ENCODE measurements around the gene CDKN2B. TPM values are rescaled to one million over a fixed set of nuclear protein-coding genes. Genes with fewer than 3 reads are reported as not detected.
"Not testable (repeated sequence)": the region's sequence is repeated elsewhere in the genome, so short reads cannot be mapped to it uniquely, and the experiment has no call there.

CDKN2B gene
- 1.8 TPM for total RNA-seq
- long read RNA-seq, partial matches to known transcripts: 0 of 3 reads
- long read RNA-seq, other reads (novel, unspliced or antisense): 1 of 3 reads

GRCh38 chr9:22008717-22009505 is at the start of gene CDKN2B:
Gene CDKN2B (minus strand): TSS chr9:22009305. CDS start chr9:22008953, 352 bp downstream.
- peak; percentile 98 for DNase-seq
- peak; percentile 100 for ATAC-seq
- intact Hi-C loops (cut with micrococcal nuclease): loop anchor here (5.0 kb wide), 1 partner anchor 197 kb away; no protein-coding TSS in a partner anchor

- DNase-seq; intact Hi-C loops (cut with micrococcal nuclease); ATAC-seq: not testable (repeated sequence)
Measured at GRCh38 chr9:22057972-22058371, 48.9 kb upstream of the CDKN2B start.

GRCh38 chr9:22056402-22056801 is 47.3 kb upstream of the CDKN2B start:
- intact Hi-C loops (cut with micrococcal nuclease): no loop called here
- DNase-seq (no peak), ATAC-seq (no peak)

GRCh38 chr9:22055090-22055489 is 46.0 kb upstream of the CDKN2B start:
- intact Hi-C loops (cut with micrococcal nuclease): no loop called here
- no peak for DNase-seq
- no peak for ATAC-seq

GRCh38 chr9:22054529-22054928 is 45.4 kb upstream of the CDKN2B start:
- intact Hi-C loops (cut with micrococcal nuclease): no loop called here
- no peak for DNase-seq
- ATAC-seq: no peak

- ATAC-seq (no peak), DNase-seq (no peak)
- intact Hi-C loops (cut with micrococcal nuclease): no loop called here
Measured at GRCh38 chr9:22054076-22054475, 45.0 kb upstream of the CDKN2B start.

GRCh38 chr9:22053178-22053577 is 44.1 kb upstream of the CDKN2B start:
- DNase-seq: no peak
- intact Hi-C loops (cut with micrococcal nuclease): no loop called here
- ATAC-seq: no peak

- DNase-seq (no peak), ATAC-seq (no peak)
- intact Hi-C loops (cut with micrococcal nuclease): no loop called here
Measured at GRCh38 chr9:22052376-22052945, 43.4 kb upstream of the CDKN2B start.

GRCh38 chr9:22050924-22051323 is 41.8 kb upstream of the CDKN2B start:
- intact Hi-C loops (cut with micrococcal nuclease): no loop called here
- DNase-seq: no peak
- no peak for ATAC-seq

- intact Hi-C loops (cut with micrococcal nuclease): no loop called here
- no peak for DNase-seq
- ATAC-seq: no peak
Measured at GRCh38 chr9:22049411-22049810, 40.3 kb upstream of the CDKN2B start.

GRCh38 chr9:22047596-22047995 is 38.5 kb upstream of the CDKN2B start:
- ATAC-seq (no peak), DNase-seq (no peak)
- intact Hi-C loops (cut with micrococcal nuclease): no loop called here

- intact Hi-C loops (cut with micrococcal nuclease): no loop called here
Measured at GRCh38 chr9:22046243-22046885, 37.3 kb upstream of the CDKN2B start.

GRCh38 chr9:22045423-22045822 is 36.3 kb upstream of the CDKN2B start:
- ATAC-seq (no peak), DNase-seq (no peak)
- intact Hi-C loops (cut with micrococcal nuclease): no loop called here

More at GRCh38 chr9:22046243-22046885, 37.3 kb upstream of the CDKN2B start:
- DNase-seq (no peak), ATAC-seq (no peak)

GRCh38 chr9:22044583-22044982 is 35.5 kb upstream of the CDKN2B start:
- DNase-seq (no peak), ATAC-seq (no peak)
- intact Hi-C loops (cut with micrococcal nuclease): no loop called here

GRCh38 chr9:22043928-22044327 is 34.8 kb upstream of the CDKN2B start:
- no peak for DNase-seq
- intact Hi-C loops (cut with micrococcal nuclease): no loop called here
- ATAC-seq: no peak

- intact Hi-C loops (cut with micrococcal nuclease): no loop called here
- ATAC-seq (no peak), DNase-seq (no peak)
Measured at GRCh38 chr9:22041775-22042174, 32.7 kb upstream of the CDKN2B start.

- intact Hi-C loops (cut with micrococcal nuclease): no loop called here
- no peak for DNase-seq
- ATAC-seq: no peak
Measured at GRCh38 chr9:22041344-22041743, 32.2 kb upstream of the CDKN2B start.

- intact Hi-C loops (cut with micrococcal nuclease): no loop called here
- ATAC-seq (no peak), DNase-seq (no peak)
Measured at GRCh38 chr9:22040760-22041159, 31.7 kb upstream of the CDKN2B start.

- intact Hi-C loops (cut with micrococcal nuclease): loop anchor here (5.0 kb wide), 1 partner anchor 227 kb away; no protein-coding TSS in a partner anchor
- ATAC-seq (no peak), DNase-seq (no peak)
Measured at GRCh38 chr9:22039258-22039657, 30.2 kb upstream of the CDKN2B start.

Data from left ventricle myocardium superior (tissue), 1 donor.